Epithelial cell of proximal tubule (primary cell): ENCODE data around the gene CBX4. TPM values are rescaled to one million over a fixed set of nuclear protein-coding genes. Genes with fewer than 3 reads are reported as not detected.

Experiments used
- DNase-seq: peaks from one replicate; pipeline ENCODE4 v3.0.0-alpha.2; 2011; ENCODE audit warnings: low read depth
- H3K4me3 ChIP-seq: 2 replicates; pipeline ENCODE4 v1.5.1; 2011; ENCODE audit warnings: low read depth, mild to moderate bottlenecking, low read length
- CTCF ChIP-seq: conservative IDR thresholded peaks from 2 replicates; pipeline ENCODE4 v1.5.1; 2012; ENCODE audit warnings: low read depth, mild to moderate bottlenecking, low read length
- total RNA-seq: library from RNA; depleted of rRNA; stranded (reverse); fragments of >200 nt; gene quantifications from 2 replicates; pipeline ENCODE4 v1.2.3, GENCODE V29; 2015

The CBX4 gene
- total RNA-seq, 1 donor from 2014 or later: 4.8 TPM

- H3K4me3 ChIP-seq: no peak overlapping the region
- TF ChIP-seq CTCF: no peak
- DNase-seq: no peak
Measured at GRCh38 chr17:79826204-79826680, 13.0 kb downstream of the CBX4 start.

- no peak for DNase-seq
- no peak for TF ChIP-seq CTCF
- H3K4me3 ChIP-seq: no peak overlapping the region
Measured at GRCh38 chr17:79825580-79825921, 13.7 kb downstream of the CBX4 start.

GRCh38 chr17:79824893-79825579 is 14.2 kb downstream of the CBX4 start:
- TF ChIP-seq CTCF: no peak
- DNase-seq: no peak
- no peak overlapping the region for H3K4me3 ChIP-seq

- no peak for DNase-seq
- TF ChIP-seq CTCF: no peak
- H3K4me3 ChIP-seq: no peak overlapping the region
Measured at GRCh38 chr17:79824234-79824633, 15.0 kb downstream of the CBX4 start.

GRCh38 chr17:79822583-79823124 is 16.6 kb downstream of the CBX4 start:
- DNase-seq: no peak
- H3K4me3 ChIP-seq: no peak overlapping the region
- TF ChIP-seq CTCF: no peak

GRCh38 chr17:79821331-79822095 is 17.7 kb downstream of the CBX4 start:
- no peak for TF ChIP-seq CTCF
- H3K4me3 ChIP-seq: no peak overlapping the region
- DNase-seq: no peak

GRCh38 chr17:79820959-79821330 is 18.3 kb downstream of the CBX4 start:
- TF ChIP-seq CTCF: no peak
- DNase-seq: no peak
- no peak overlapping the region for H3K4me3 ChIP-seq
